HEK293 (cell line): ENCODE results near the gene ATAT1.

Source experiments
- GLI2 ChIP-seq: fragments of 450-650 bp; formaldehyde crosslinking; IDR thresholded peaks from 2 replicates; pipeline ENCODE4; 2017; ENCODE audit warnings: missing biosample characterization, missing genetic modification characterization, low read depth, borderline replicate concordance
- HOXC10 ChIP-seq: sonication (generic); formaldehyde crosslinking; IDR thresholded peaks from 2 replicates; pipeline ENCODE4 v1.8.1; 2023; ENCODE audit warnings: mild to moderate bottlenecking, missing genetic modification reagents
- HOXD13 ChIP-seq: sonication (generic); formaldehyde crosslinking; IDR thresholded peaks from 2 replicates; pipeline ENCODE4 v1.8.0; 2022; ENCODE audit warnings: missing genetic modification reagents, borderline replicate concordance
- KLF1 ChIP-seq: fragments of 450-650 bp; formaldehyde crosslinking; IDR thresholded peaks from 2 replicates; pipeline ENCODE4 v1.5.1; 2016; ENCODE audit warnings: missing biosample characterization, missing genetic modification characterization
- KLF9 ChIP-seq: fragments of 450-650 bp; formaldehyde crosslinking; IDR thresholded peaks from 2 replicates; pipeline ENCODE4 v1.5.1; 2016; ENCODE audit warnings: missing biosample characterization, missing genetic modification characterization, low read depth
- MYNN ChIP-seq: fragments of 450-650 bp; formaldehyde crosslinking; IDR thresholded peaks from 2 replicates; pipeline ENCODE4 v1.5.1; 2016; ENCODE audit warnings: missing biosample characterization, missing genetic modification characterization, borderline replicate concordance
- SCRT2 ChIP-seq: fragments of 450-650 bp; formaldehyde crosslinking; IDR thresholded peaks from 2 replicates; pipeline ENCODE4 v1.5.1; 2016; ENCODE audit warnings: missing biosample characterization, missing genetic modification characterization
- SP3 ChIP-seq: fragments of 450-650 bp; formaldehyde crosslinking; IDR thresholded peaks from 2 replicates; pipeline ENCODE4 v1.5.1; 2016; ENCODE audit warnings: missing biosample characterization, missing genetic modification characterization
- SP7 ChIP-seq: fragments of 450-650 bp; formaldehyde crosslinking; IDR thresholded peaks from 2 replicates; pipeline ENCODE4 v1.5.1; 2016; ENCODE audit warnings: missing biosample characterization, missing genetic modification characterization
- YY2 ChIP-seq: fragments of 450-650 bp; formaldehyde crosslinking; IDR thresholded peaks from 2 replicates; pipeline ENCODE4 v1.5.1; 2016; ENCODE audit warnings: missing biosample characterization, missing genetic modification characterization
- ZFP69B ChIP-seq: fragments of 450-650 bp; formaldehyde crosslinking; IDR thresholded peaks from 2 replicates; pipeline ENCODE4 v1.5.1; 2016; ENCODE audit warnings: missing biosample characterization, missing genetic modification characterization
- ZNF132 ChIP-seq: fragments of 450-650 bp; formaldehyde crosslinking; IDR thresholded peaks from 2 replicates; pipeline ENCODE4 v1.5.1; 2017; ENCODE audit warnings: missing biosample characterization, missing genetic modification characterization, borderline replicate concordance
- ZNF174 ChIP-seq: fragments of 450-650 bp; formaldehyde crosslinking; IDR thresholded peaks from 2 replicates; pipeline ENCODE4 v1.5.0; 2017; ENCODE audit warnings: missing biosample characterization, mild to moderate bottlenecking, missing genetic modification characterization
- ZNF214 ChIP-seq: fragments of 450-650 bp; formaldehyde crosslinking; IDR thresholded peaks from 2 replicates; pipeline ENCODE4 v1.5.1; 2017; ENCODE audit warnings: missing biosample characterization, mild to moderate bottlenecking, missing genetic modification characterization, borderline replicate concordance
- ZNF324 ChIP-seq: fragments of 450-650 bp; formaldehyde crosslinking; IDR thresholded peaks from 2 replicates; pipeline ENCODE4 v1.5.1; 2016; ENCODE audit warnings: missing biosample characterization, missing genetic modification characterization
- ZNF350 ChIP-seq: fragments of 450-650 bp; formaldehyde crosslinking; IDR thresholded peaks from 2 replicates; pipeline ENCODE4 v1.5.0; 2017; ENCODE audit warnings: missing biosample characterization, mild to moderate bottlenecking, missing genetic modification characterization
- ZNF404 ChIP-seq: fragments of 450-650 bp; formaldehyde crosslinking; IDR thresholded peaks from 2 replicates; pipeline ENCODE4 v1.5.1; 2017; ENCODE audit warnings: missing biosample characterization, missing genetic modification characterization
- ZNF624 ChIP-seq: fragments of 450-650 bp; formaldehyde crosslinking; IDR thresholded peaks from 2 replicates; pipeline ENCODE4 v1.5.1; 2017; ENCODE audit warnings: missing biosample characterization, missing genetic modification characterization
- ZNF664 ChIP-seq: fragments of 450-650 bp; formaldehyde crosslinking; IDR thresholded peaks from 2 replicates; pipeline ENCODE4 v1.5.1; 2016; ENCODE audit warnings: missing biosample characterization, missing genetic modification characterization
- ZSCAN30 ChIP-seq: fragments of 450-650 bp; IDR thresholded peaks from 2 replicates; pipeline ENCODE4 v1.5.1; 2018; ENCODE audit warnings: missing biosample characterization, mild to moderate bottlenecking, missing genetic modification characterization, moderate library complexity
- TF ChIP-seq, protein P1 (sequence below): fragments of 450-650 bp; formaldehyde crosslinking; IDR thresholded peaks from 2 replicates; pipeline ENCODE4 v1.5.1; 2017; ENCODE audit warnings: missing biosample characterization, missing genetic modification characterization
- TF ChIP-seq, protein P2 (sequence below): fragments of 450-650 bp; formaldehyde crosslinking; IDR thresholded peaks from 2 replicates; pipeline ENCODE4 v1.5.1; 2016; ENCODE audit warnings: missing biosample characterization, missing genetic modification characterization
- TF ChIP-seq, protein P3 (sequence below): fragments of 450-650 bp; formaldehyde crosslinking; IDR thresholded peaks from 2 replicates; pipeline ENCODE4 v1.5.1; 2016; ENCODE audit warnings: missing biosample characterization, missing genetic modification characterization
- TF ChIP-seq, protein P4 (sequence below): fragments of 450-650 bp; formaldehyde crosslinking; IDR thresholded peaks from 2 replicates; pipeline ENCODE4 v1.5.1; 2016; ENCODE audit warnings: missing biosample characterization, missing genetic modification characterization, low read depth
- TF ChIP-seq, protein P5 (sequence below): fragments of 450-650 bp; formaldehyde crosslinking; IDR thresholded peaks from 2 replicates; pipeline ENCODE4 v1.5.1; 2016; ENCODE audit warnings: missing biosample characterization, missing genetic modification characterization
- TF ChIP-seq, protein P6 (sequence below): fragments of 450-650 bp; formaldehyde crosslinking; IDR thresholded peaks from 2 replicates; pipeline ENCODE4; 2016; ENCODE audit warnings: missing biosample characterization, missing genetic modification characterization

Gene ATAT1

DNA sequence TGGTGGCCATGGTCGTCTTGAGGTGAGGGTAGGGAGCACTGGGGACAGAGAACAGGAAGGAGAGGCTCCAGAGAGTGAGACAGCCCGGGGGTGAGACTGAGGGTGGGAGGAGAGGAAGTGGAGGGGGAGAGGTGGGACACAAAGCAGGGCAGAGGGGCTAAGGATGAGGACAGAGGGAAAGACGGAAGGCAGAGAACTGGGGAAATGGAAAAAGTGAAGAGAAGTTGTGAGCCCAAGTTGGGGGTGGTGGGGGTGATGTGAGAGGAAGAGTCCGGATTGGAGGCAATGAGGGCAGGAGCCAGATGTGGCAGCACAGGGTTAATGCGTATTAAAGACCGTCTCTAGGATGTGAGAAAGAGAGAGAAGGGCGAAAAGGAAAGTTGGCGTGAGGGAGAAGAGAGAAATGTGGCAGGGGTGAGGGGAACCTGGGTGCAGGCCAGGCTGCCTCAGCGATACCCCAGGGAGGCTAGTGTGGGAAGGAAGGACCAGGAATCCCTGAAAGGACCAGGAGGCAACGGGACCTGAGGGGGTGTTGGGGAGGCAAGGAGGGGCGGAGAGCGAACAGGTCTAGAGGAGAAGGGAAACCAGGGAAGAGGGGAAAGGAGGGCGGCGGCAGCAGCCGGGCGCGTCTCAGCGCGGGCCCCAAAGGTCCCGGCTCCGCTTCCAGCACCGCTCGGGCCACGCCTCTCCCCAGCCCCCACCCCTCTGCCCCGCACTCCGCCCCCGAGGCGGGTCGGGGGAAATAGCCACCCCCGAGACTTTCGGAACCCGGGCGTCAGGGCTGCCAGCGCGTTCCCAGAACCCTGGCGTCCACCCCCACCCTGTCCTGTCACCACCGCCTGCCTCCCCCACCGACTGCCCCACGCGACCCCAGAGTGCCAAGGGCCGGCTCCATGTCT is 59.6 kb downstream of the ATAT1 start, which contains the start of gene PPP1R18 (continued):
- TF ChIP-seq ZNF132 (tag by site-specific recombination) (no peak), ZNF350 (tag by site-specific recombination) (no peak), KLF9 (peak; percentile 34; the same call in 1 of the 2 replicates), HOXD13 (no peak), ZSCAN30 (tag by site-specific recombination) (no peak), YY2 (tag by site-specific recombination) (no peak), ZFP69B (tag by site-specific recombination) (0 out of 2 replicates have a peak, but pooled peaks have one; percentile 40), ZNF214 (tag by site-specific recombination) (no peak), ZNF624 (tag by site-specific recombination) (no peak), HOXC10 (no peak), ZNF174 (tag by site-specific recombination) (no peak), MYNN (tag by site-specific recombination) (no peak), GLI2 (tag by site-specific recombination) (no peak), ZNF664 (tag by site-specific recombination) (no peak), KLF1 (tag by site-specific recombination) (peak; percentile 67), SCRT2 (tag by site-specific recombination) (no peak), ZNF404 (no peak), ZNF324 (tag by site-specific recombination) (no peak), SP3 (tag by site-specific recombination) (no peak), SP7 (tag by site-specific recombination) (no peak; the same call in 1 of the 2 replicates)
- TF ChIP-seq, protein P1, sequence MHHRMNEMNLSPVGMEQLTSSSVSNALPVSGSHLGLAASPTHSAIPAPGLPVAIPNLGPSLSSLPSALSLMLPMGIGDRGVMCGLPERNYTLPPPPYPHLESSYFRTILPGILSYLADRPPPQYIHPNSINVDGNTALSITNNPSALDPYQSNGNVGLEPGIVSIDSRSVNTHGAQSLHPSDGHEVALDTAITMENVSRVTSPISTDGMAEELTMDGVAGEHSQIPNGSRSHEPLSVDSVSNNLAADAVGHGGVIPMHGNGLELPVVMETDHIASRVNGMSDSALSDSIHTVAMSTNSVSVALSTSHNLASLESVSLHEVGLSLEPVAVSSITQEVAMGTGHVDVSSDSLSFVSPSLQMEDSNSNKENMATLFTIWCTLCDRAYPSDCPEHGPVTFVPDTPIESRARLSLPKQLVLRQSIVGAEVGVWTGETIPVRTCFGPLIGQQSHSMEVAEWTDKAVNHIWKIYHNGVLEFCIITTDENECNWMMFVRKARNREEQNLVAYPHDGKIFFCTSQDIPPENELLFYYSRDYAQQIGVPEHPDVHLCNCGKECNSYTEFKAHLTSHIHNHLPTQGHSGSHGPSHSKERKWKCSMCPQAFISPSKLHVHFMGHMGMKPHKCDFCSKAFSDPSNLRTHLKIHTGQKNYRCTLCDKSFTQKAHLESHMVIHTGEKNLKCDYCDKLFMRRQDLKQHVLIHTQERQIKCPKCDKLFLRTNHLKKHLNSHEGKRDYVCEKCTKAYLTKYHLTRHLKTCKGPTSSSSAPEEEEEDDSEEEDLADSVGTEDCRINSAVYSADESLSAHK, result no peak
- TF ChIP-seq, protein P2, sequence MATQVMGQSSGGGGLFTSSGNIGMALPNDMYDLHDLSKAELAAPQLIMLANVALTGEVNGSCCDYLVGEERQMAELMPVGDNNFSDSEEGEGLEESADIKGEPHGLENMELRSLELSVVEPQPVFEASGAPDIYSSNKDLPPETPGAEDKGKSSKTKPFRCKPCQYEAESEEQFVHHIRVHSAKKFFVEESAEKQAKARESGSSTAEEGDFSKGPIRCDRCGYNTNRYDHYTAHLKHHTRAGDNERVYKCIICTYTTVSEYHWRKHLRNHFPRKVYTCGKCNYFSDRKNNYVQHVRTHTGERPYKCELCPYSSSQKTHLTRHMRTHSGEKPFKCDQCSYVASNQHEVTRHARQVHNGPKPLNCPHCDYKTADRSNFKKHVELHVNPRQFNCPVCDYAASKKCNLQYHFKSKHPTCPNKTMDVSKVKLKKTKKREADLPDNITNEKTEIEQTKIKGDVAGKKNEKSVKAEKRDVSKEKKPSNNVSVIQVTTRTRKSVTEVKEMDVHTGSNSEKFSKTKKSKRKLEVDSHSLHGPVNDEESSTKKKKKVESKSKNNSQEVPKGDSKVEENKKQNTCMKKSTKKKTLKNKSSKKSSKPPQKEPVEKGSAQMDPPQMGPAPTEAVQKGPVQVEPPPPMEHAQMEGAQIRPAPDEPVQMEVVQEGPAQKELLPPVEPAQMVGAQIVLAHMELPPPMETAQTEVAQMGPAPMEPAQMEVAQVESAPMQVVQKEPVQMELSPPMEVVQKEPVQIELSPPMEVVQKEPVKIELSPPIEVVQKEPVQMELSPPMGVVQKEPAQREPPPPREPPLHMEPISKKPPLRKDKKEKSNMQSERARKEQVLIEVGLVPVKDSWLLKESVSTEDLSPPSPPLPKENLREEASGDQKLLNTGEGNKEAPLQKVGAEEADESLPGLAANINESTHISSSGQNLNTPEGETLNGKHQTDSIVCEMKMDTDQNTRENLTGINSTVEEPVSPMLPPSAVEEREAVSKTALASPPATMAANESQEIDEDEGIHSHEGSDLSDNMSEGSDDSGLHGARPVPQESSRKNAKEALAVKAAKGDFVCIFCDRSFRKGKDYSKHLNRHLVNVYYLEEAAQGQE (tag by site-specific recombination), result no peak
- TF ChIP-seq, protein P3, sequence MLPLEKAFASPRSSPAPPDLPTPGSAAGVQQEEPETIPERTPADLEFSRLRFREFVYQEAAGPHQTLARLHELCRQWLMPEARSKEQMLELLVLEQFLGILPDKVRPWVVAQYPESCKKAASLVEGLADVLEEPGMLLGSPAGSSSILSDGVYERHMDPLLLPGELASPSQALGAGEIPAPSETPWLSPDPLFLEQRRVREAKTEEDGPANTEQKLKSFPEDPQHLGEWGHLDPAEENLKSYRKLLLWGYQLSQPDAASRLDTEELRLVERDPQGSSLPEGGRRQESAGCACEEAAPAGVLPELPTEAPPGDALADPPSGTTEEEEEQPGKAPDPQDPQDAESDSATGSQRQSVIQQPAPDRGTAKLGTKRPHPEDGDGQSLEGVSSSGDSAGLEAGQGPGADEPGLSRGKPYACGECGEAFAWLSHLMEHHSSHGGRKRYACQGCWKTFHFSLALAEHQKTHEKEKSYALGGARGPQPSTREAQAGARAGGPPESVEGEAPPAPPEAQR (tag by site-specific recombination), result no peak
- TF ChIP-seq, protein P4, sequence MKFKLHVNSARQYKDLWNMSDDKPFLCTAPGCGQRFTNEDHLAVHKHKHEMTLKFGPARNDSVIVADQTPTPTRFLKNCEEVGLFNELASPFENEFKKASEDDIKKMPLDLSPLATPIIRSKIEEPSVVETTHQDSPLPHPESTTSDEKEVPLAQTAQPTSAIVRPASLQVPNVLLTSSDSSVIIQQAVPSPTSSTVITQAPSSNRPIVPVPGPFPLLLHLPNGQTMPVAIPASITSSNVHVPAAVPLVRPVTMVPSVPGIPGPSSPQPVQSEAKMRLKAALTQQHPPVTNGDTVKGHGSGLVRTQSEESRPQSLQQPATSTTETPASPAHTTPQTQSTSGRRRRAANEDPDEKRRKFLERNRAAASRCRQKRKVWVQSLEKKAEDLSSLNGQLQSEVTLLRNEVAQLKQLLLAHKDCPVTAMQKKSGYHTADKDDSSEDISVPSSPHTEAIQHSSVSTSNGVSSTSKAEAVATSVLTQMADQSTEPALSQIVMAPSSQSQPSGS (tag by site-specific recombination), result no peak
- TF ChIP-seq, protein P5, sequence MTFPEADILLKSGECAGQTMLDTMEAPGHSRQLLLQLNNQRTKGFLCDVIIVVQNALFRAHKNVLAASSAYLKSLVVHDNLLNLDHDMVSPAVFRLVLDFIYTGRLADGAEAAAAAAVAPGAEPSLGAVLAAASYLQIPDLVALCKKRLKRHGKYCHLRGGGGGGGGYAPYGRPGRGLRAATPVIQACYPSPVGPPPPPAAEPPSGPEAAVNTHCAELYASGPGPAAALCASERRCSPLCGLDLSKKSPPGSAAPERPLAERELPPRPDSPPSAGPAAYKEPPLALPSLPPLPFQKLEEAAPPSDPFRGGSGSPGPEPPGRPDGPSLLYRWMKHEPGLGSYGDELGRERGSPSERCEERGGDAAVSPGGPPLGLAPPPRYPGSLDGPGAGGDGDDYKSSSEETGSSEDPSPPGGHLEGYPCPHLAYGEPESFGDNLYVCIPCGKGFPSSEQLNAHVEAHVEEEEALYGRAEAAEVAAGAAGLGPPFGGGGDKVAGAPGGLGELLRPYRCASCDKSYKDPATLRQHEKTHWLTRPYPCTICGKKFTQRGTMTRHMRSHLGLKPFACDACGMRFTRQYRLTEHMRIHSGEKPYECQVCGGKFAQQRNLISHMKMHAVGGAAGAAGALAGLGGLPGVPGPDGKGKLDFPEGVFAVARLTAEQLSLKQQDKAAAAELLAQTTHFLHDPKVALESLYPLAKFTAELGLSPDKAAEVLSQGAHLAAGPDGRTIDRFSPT (tag by site-specific recombination), result 0 out of 2 replicates have a peak, but pooled peaks have one; percentile 9
- TF ChIP-seq, protein P6, sequence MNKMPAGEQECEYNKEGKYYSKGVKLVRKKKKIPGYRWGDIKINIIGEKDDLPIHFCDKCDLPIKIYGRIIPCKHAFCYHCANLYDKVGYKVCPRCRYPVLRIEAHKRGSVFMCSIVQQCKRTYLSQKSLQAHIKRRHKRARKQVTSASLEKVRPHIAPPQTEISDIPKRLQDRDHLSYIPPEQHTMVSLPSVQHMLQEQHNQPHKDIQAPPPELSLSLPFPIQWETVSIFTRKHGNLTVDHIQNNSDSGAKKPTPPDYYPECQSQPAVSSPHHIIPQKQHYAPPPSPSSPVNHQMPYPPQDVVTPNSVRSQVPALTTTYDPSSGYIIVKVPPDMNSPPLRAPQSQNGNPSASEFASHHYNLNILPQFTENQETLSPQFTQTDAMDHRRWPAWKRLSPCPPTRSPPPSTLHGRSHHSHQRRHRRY, result peak; percentile 53; the same call in 1 of the 2 replicates
